ENCODE data around the gene SCARF2.

- no peak for TF ChIP-seq CTCF (IDR thresholded peaks at IDR 0.05)
- TF ChIP-seq POLR2A (IDR thresholded peaks at IDR 0.05): no peak
- TF ChIP-seq EP300 (IDR thresholded peaks at IDR 0.05; ENCODE audit: low read depth): no peak
- TF ChIP-seq POLR2AphosphoS5 (IDR thresholded peaks at IDR 0.05): no peak
These were observed 1.3 kb upstream of the SCARF2 start for GRCh38 chr22:20438678-20439492.
